ENCODE data around the gene ATP6V1F.

- TF ChIP-seq POLR2AphosphoS5 (IDR thresholded peaks at IDR 0.05), result no peak
- TF ChIP-seq, protein P1, sequence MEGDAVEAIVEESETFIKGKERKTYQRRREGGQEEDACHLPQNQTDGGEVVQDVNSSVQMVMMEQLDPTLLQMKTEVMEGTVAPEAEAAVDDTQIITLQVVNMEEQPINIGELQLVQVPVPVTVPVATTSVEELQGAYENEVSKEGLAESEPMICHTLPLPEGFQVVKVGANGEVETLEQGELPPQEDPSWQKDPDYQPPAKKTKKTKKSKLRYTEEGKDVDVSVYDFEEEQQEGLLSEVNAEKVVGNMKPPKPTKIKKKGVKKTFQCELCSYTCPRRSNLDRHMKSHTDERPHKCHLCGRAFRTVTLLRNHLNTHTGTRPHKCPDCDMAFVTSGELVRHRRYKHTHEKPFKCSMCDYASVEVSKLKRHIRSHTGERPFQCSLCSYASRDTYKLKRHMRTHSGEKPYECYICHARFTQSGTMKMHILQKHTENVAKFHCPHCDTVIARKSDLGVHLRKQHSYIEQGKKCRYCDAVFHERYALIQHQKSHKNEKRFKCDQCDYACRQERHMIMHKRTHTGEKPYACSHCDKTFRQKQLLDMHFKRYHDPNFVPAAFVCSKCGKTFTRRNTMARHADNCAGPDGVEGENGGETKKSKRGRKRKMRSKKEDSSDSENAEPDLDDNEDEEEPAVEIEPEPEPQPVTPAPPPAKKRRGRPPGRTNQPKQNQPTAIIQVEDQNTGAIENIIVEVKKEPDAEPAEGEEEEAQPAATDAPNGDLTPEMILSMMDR (IDR thresholded peaks at IDR 0.05), result no peak
Observed at GRCh38 chr7:128903621-128904361, 41.1 kb downstream of the ATP6V1F start.

Measured in stomach (tissue), 4 donors.